HG02642 (cell line): ENCODE measurements around the gene ATG4B.
A peak's percentile ranks its signal among the peaks of the same experiment; 100 is the strongest.

Experiments used
- ATAC-seq: cut with Tn5 transposase; IDR thresholded peaks from one replicate; pipeline ENCODE4 v1.9.1; 2021; ENCODE audit warnings: mild to moderate bottlenecking; ENCODE audit not compliant: unreplicated experiment, poor library complexity

Gene ATG4B

DNA sequence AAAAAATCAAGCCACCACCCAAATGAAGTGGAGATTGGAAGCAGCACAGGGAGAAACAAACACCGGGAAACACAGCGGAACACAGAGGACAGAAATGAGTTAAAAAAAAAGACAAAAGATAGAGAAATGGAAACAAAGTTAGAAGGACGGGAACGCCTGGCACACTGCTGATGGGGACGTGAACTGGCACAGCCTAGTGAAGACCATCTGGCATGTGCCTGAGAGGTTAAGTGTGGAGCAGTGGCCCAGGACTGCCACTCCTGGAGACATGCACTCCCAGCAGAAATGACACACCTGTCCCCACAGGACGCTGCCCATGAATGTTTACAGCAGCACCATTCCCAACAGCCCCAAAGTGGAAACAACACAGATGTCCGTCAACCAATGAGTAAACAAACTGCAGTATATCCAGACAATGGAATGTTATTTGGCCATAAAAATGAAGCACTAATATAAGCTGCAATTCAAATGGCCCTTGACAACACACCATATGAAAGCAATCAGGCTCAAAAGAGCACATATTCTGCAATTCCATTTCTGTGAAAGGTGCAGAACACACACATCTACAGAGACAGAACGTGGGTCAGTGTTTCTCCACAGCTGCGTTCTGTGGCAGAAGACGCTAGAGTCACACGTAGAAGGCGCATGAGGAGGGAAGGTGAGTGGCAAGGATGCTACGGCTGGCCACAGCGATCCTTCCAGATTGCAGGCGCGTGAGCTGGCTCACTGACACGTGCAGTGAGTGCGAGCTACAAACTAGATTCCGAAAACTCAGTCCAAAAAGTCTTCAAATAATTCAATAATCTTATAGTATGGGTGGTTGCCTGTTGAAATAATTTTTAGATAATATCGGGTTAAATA, 25.1 kb upstream of the ATG4B start:
- no peak for ATAC-seq

DNA sequence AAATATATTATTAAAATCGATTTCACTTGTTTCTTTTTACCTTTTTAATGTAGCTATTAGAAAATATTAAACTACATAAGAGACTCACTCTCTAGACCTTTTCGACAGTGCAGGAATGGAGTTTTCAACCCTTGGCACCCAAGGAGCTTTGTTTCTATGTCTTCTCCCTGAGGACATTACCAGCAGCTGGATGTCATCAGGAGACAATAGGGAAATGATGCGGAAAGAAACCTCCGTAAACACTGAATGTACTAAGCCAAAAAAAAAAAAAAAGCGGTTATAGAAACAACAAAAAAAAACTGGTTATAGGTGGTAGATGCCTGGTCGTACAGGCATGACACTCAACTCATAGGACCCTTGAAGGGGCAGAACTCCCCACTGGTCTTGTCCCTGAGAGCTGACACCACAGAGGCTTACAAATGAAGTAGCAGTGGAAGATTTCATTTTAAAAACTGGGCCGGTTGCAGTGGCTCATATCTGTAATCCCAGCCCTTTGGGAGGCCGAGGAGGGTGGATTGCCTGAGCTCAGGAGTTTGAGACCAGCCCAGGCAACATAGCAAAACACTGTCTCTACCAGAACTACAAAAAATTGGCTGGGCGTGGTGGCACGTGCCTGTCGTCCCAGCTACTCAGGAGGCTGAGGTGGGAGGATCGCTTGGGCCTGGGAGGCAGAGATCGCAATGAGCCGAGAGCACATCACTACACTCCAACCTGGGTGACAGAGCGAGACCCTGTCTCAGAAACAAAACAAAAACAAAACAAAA, 24.3 kb upstream of the ATG4B start:
- ATAC-seq, result no peak

DNA sequence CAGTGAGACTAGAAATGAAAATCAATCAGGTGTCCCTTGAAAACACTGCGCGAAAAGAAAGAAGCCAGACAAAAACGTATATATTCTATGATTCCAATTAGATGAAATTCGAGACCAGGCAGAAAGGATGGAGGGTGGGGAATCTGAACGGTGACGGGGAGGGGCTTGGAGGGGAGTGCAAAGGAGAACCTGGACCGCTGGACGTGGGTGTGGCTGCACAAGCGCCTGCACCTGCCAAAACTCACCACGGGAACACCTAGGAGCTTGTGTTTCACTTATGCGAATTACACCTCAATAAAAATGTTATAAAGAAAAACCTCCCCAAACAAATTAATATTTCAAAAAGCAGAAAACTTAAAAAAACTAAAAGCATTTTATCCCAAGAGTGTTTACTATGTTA, 22.5 kb upstream of the ATG4B start:
- ATAC-seq, result no peak

DNA sequence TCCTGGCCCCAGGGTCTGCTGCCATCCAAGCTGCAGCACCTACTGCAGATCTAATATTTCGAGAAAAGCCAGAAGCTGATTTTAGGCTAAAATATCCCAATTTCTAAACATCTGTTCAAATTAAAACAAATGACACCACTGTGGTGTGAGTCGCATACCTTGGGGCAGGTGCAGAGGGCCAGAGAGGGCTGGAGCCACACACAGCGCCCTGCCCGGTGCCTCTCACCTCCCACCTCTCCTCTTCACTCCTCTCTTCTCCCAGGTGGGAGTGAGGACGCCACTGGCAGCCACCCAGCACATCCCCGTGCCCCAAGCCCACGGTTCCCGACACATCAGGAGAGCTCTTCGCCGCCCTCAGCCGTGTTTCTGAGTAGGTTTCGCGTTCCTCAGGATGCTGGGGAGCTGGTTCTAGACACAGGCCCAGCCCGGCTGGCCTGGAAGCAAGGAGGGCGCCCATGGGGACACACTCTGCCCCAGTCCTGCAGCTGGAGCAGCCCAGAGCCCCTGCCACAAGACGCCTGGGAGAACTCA, 21.9 kb upstream of the ATG4B start:
- no peak for ATAC-seq

DNA sequence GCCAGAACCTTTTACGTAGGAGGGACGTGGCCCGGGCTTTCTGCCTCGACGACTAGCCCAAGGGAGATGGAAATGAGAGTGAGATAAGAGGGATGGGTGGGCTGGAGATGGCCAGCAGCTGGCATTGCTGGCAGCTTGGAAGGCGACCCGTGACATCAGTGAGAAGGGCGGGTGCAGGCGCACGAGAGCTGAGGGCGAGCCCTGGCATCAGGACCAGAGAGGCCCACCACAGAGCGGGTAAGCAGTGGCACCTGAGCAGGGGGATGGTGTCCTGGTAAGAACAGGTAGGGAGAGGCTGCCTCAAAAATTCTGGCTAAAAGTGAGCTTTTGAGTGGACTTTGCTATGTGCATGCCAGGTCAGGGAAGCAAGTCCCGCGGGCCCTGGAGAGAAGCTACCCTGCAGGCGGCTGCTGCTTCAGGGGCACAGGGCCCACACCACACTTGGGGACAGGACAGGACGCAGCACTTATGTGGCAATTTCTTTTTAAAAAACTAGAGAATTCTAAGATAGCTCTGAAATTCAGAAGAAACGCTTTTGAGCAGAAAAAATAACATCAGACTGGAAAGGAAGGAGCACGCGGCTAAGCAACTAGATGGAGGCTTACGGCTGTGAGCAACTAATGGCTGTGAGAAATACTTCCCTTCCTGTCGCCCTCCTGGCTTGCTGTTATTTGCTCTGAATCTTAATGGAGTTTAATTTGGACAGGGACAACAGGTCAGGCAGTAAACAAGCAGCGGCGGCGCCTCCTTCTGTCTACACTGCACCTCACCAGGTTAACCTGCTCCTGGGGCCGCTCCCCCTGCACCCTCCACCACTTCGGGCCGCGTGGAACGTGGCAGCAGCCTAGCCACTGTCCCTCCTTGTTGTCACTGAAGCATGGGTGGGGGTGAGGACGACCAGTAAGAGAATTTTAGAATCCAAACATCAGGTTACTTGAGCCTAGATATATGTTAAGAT, 21.0 kb upstream of the ATG4B start:
- no peak for ATAC-seq

DNA sequence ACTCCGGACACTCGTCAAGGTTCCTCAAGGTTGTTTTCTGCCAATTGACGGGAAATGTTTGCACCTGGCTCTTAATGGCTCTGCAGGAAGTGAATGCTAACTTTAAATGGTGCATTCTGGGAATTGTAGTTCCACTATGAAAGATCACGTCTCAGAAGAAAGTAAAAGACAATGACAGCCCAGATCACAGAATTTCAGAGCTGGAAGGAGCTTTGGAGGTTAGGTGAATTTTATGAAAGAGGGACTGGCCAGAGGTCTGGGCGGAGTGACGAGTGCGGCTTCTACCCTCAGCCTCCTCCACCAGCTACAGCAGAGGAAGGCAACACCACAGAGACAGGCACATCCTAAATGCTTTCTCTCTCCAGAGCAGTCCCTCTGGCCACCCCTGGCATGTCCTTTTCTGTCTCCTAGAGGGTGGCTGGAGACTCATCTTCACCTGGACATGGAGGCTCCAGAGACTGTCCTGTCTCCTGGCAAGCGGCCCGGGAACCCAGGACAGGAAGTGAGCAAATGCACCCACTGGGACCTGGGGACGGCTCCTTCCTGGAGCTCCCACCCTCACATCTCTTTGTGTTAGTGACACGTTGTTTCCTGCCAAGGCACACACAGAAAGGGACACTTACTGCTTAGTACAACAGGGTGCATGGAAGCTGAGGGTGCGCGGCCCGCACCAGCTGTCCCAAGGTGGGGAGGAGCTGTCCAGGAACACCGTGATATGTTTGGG, 19.9 kb upstream of the ATG4B start:
- peak; percentile 60 for ATAC-seq

DNA sequence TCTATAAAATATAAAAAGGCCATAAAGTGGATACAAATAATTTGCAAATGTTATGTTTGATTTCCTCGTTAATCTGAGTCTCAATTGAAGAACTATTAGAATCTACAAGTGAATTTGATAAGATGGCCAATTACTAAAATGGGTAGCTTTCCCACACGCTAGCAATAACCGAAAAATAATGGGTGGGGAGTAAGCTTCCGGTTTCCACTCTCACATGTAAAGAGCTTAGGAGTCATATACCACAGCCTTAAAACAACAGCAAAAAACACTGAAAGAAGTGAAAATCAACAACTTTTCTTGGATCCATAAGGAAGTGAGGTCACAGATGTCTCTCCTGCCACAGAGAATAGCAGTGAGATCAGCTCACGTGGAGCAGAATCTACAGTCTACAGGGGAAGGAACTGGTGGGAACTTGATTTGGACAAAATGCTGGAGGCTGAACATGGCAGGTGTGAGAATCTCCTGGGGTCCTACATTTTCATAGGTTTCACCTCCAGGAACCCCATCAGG, 19.1 kb upstream of the ATG4B start:
- ATAC-seq, result no peak

DNA sequence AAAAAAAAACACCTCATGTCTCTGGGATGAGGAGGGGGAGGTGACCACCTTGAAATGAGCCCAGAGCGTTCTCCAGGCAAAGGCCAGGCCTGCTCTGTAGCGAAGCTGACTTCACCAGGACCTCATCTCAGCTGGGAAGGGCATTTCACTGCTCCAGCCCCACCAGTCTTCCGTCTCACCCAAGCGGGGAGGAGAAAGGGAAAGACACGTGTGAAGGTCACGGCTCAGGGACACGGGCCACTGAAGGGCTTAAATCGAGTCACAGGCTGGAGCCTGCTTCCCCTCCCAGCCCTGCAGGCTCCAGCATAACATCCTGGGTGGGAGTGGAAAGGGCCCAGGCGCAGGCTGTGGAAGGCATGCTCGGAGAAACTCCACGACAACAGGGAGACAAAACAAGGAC, 18.7 kb upstream of the ATG4B start:
- no peak for ATAC-seq

DNA sequence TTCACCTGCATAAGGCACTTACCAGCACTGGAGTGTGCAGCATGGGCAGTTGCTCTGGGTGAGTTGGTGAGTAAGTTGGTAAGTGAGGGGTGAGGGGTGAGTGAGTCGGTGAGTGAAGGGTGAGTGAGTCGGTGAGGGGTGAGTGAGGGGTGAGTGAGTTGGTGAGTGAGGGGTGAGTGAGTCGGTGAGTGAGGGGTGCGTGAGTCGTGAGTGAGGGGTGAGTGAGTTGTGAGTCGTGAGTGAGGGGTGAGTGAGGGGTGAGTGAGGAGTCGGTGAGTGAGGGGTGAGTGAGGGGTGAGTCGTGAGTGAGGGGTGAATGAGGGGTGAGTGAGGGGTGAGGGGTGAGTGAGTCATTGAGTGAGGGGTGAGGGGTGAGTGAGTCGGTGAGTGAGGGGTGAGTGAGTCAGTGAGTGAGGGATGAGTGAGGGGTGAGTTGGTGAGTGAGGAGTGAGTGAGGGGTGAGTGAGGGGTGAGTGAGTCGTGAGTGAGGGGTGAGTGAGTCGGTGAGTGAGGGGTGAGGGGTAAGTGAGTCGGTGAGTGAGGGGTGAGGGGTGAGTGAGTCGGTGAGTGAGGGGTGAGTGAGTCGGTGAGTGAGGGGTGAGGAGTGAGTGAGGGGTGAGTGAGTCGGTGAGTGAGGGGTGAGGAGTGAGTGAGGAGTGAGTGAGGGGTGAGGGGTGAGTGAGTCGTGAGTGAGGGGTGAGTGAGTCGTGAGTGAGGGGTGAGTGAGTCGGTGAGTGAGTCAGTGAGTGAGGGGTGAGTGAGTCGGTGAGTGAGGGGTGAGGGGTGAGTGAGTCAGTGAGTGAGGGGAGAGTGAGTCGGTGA, 17.7 kb upstream of the ATG4B start:
- no peak for ATAC-seq

DNA sequence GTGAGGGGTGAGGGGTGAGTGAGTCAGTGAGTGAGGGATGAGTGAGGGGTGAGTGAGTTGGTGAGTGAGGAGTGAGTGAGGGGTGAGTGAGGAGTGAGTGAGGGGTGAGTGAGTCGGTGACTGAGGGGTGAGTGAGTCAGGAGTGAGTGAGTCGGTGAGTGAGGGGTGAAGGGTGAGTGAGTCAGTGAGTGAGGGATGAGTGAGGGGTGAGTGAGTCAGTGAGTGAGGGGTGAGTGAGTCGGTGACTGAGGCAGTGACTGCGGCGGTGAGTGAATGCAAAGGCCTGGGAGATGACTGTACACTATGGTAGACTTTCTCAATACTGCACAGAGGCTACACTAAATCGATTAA, 17.1 kb upstream of the ATG4B start:
- ATAC-seq, result no peak

DNA sequence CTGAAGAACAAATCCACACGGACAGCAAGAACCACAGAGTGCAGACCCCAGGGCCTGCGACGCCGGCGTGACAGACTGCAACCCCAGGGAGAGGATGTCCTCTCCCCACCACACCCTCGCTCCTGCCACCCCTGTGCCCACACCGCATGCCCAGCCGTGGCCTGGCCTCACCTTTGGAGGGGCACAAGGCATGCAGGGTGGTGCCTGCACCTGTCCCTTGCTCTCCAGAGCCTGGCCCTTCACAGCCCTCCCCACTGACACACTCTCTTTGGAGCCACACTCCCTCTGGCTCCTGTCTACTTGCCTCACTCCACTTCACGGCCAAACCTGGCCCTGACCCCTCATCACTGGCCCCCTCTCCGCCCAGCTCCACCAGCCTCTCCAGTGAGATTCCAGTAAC, 9.8 kb upstream of the ATG4B start:
- no peak for ATAC-seq

DNA sequence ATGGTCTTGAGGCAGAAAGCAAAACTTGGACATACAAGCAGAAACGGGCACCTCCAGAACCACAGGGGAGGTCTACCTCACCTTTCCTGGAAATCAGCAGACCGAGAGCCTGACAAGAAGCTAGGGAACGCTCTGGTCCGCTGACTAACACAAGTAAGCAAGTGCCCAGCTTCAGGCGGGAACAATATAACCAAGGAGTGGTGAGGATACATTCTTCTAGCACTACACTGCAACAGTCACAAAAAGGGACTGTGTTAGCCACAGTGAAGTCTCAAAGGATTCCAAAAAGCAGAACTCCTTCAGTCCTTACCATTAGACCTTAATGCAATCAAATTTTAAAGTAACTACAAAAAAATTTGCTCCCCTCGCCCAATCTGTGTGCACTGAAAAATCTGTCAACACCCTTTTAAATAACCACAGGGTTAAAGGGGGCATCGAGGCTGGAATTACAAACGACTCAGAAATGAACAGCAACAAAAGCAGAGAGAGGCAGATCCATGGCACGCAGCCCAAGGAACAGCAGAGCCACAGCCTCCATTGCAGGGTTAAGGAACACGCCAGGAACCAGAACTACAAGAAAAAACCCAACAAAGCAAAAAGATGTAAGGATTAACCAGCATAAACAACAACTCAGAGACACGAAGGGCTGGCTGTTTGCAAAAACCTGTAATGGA, 7.6 kb upstream of the ATG4B start:
- no peak for ATAC-seq

DNA sequence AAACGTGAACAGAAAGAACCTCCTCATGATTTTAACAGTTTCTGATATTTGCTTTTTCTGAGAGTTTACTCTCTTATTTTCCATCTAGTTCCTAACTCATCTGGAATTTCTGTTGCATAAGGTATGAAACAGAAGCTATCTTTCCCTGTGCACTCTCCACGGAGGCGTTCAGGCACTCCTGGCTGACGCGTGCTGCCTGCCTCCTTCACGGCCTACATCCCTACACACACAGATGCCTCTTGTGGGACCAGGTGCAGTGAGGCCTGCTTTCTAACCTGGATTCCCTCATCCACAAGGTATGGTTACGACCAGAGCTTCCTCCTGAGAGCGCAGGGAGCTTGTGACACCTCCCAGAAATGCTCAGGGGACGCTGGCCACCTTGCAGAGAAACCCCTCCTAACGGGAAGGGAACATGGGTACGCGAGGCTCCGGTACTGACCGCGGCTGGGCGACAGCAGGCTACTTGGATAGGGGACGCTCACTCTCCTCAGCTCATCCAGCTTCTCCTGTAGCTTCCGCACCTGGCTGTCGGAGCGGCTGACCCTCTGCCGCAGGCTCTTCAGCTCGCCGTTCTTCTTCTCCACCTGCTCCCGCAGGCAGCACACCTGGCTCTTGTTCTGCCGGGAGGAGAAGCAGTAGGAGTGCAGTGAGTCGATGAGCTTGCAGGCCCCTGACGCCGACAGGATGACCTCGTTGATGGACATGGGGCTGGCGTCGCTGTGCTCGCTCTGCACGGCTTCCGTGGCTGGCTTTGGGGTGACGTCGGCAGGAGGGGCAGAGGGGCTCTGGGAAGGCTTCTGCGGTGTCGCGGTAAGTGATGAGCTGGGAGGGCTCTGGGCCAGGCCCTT, 4.8 kb upstream of the ATG4B start:
- ATAC-seq, result no peak

DNA sequence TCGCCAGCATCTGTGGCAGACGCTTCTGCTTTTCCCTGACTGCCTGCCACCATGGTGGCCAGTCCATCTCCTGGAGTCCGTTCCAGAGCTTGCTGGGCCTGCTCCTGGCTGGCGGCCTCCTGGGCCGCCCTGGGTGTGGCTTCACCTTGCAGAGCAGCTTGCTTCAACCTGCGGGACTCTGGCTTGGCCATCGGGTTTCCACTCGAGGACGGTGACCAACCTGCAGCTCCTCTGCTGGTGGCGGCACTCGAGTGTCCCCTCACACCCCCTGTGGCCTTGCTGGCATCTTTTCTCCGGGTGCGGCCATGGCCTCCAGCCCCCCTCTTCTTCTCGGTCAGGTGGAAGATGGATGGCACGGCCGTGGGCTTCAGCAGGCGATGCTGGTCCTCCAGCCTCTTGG, 3.9 kb upstream of the ATG4B start:
- no peak for ATAC-seq

DNA sequence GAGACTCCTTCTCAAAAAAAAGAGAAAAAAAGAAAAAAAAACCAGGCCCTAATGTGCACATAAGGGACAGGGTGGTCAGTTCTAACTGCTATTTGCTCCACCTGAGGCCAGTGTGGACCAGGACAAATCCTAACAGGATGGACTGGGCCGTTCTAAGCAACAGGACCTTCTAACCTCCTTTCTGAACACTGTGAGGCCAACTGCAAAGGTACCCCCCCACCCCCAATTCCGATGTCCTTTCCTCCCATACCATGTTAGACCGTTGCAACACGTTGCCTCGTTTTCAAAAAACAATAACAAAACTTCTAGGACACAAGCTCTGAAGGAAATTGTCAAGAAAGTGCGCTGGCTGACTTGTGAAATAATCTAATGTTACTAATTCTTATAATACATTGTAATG, 1.7 kb upstream of the ATG4B start:
- ATAC-seq, result no peak

DNA sequence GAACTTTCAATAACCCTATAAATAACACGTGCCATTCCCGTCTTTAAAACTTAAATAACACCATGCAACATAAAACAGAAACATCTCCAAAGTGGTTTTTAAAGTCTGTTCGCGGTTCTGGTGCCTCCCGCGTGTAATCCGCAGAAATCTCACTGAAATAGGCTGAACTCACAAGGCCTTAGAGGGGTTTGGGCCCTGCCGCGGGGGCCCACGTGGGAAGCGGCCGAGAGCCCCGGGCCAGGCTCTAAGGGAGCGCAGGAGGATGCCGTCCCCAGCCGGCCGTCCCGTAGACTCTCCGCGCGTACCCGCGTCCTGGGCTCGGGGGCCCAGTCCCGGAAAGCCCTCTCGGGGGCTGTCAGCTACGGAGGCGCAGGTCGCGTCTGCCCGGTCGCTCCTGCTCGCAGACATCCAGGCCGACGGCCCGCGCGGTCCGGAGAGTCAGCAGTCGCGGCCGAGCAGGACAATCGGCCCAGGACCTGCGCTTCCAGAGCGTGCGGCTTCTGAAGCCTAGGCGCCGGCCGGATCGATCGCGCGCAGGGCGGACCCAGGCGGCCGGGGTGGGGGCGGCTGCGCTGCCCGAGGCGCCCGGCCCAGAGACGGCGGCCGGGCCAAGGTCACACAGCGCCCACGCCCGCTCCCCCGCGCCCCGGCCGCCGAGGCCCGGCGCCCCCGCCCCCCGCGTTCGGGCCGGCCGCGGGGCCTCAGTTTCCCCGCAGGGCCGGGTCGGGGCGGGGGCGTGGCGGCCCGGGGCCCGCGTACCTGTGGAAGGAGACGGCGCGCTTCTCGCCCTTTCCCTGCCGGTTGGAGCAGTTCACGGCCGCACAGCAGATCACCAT, 1.1 kb upstream of the ATG4B start:
- ATAC-seq, result peak; percentile 35
